HG03575 (cell line): ENCODE measurements around the gene KCNK10.

Source experiments
- ATAC-seq: cut with Tn5 transposase; IDR thresholded peaks from one replicate; pipeline ENCODE4 v1.9.1; 2021; ENCODE audit not compliant: unreplicated experiment, insufficient number of reproducible peaks, low FRiP score; ENCODE audit errors: extremely low read depth

KCNK10 gene

GRCh38 chr14:88154926-88155325 lies 168.1 kb downstream of the KCNK10 start:
- ATAC-seq: no peak

GRCh38 chr14:88154321-88154720 lies 168.7 kb downstream of the KCNK10 start:
- ATAC-seq: no peak

GRCh38 chr14:88146881-88147649 lies 176.0 kb downstream of the KCNK10 start:
- no peak for ATAC-seq

GRCh38 chr14:88143810-88144209 lies 179.3 kb downstream of the KCNK10 start:
- ATAC-seq: no peak

- ATAC-seq: no peak
Measured at GRCh38 chr14:88142997-88143396, 180.1 kb downstream of the KCNK10 start.

- no peak for ATAC-seq
Measured at GRCh38 chr14:88140874-88141273, 182.2 kb downstream of the KCNK10 start.

GRCh38 chr14:88137327-88137726 lies 185.7 kb downstream of the KCNK10 start:
- ATAC-seq: no peak
